ENCODE data around the gene THG1L. TPM values are rescaled to one million over a fixed set of nuclear protein-coding genes. Genes with fewer than 3 reads are reported as not detected.
"Not testable (repeated sequence)": the region's sequence is repeated elsewhere in the genome, so short reads cannot be mapped to it uniquely, and the experiment has no call there.

Gene THG1L
- total RNA-seq, 1 donor from 2014 or later = 17.8 TPM

GRCh38 chr5:157719245-157719644 lies 12.0 kb upstream of the THG1L start:
- Mint-ChIP-seq H3K9me3 (peaks cover 4% of the 10 kb centered on the region), H3K4me3 (no peak overlapping the region), H3K27me3 (ENCODE audit: low read depth) (no peaks in the 10 kb centered on the region), H3K4me1 (peaks cover 4% of the 10 kb centered on the region), H3K36me3 (no peaks in the 10 kb centered on the region), H3K27ac (no peak overlapping the region)
- TF ChIP-seq CTCF (IDR thresholded peaks at IDR 0.05; ENCODE audit: unreplicated experiment) = no peak
- DNase-seq (ENCODE audit: low spot score in 2 of 2, unreplicated experiment in 2 of 2) = no peak

GRCh38 chr5:157721159-157721558 lies 10.1 kb upstream of the THG1L start:
- Mint-ChIP-seq H3K4me3 (no peak overlapping the region), H3K4me1 (peaks cover 4% of the 10 kb centered on the region), H3K9me3 (peaks cover 12% of the 10 kb centered on the region), H3K27ac (no peak overlapping the region), H3K27me3 (ENCODE audit: low read depth) (no peaks in the 10 kb centered on the region), H3K36me3 (no peaks in the 10 kb centered on the region)
- no peak for DNase-seq (ENCODE audit: low spot score in 2 of 2, unreplicated experiment in 2 of 2)
- no peak for TF ChIP-seq CTCF (IDR thresholded peaks at IDR 0.05; ENCODE audit: unreplicated experiment)

GRCh38 chr5:157722895-157723294 lies 8.3 kb upstream of the THG1L start:
- not testable (repeated sequence) for DNase-seq (ENCODE audit: low spot score in 2 of 2, unreplicated experiment in 2 of 2); H3K4me3 Mint-ChIP-seq

GRCh38 chr5:157726607-157727006 lies 4.6 kb upstream of the THG1L start:
- H3K27ac Mint-ChIP-seq; H3K27me3 Mint-ChIP-seq (ENCODE audit: low read depth); DNase-seq (ENCODE audit: low spot score in 2 of 2, unreplicated experiment in 2 of 2); H3K4me1 Mint-ChIP-seq; H3K4me3 Mint-ChIP-seq; H3K36me3 Mint-ChIP-seq: not testable (repeated sequence)
- peaks cover 15% of the 10 kb centered on the region for H3K9me3 Mint-ChIP-seq

More at GRCh38 chr5:157722895-157723294, 8.3 kb upstream of the THG1L start:
- not testable (repeated sequence) for H3K4me1 Mint-ChIP-seq; H3K27ac Mint-ChIP-seq; H3K27me3 Mint-ChIP-seq (ENCODE audit: low read depth); H3K36me3 Mint-ChIP-seq
- H3K9me3 Mint-ChIP-seq = peaks cover 12% of the 10 kb centered on the region

- H3K4me3 Mint-ChIP-seq; H3K36me3 Mint-ChIP-seq; H3K27ac Mint-ChIP-seq; H3K27me3 Mint-ChIP-seq (ENCODE audit: low read depth); DNase-seq (ENCODE audit: low spot score in 2 of 2, unreplicated experiment in 2 of 2); H3K4me1 Mint-ChIP-seq: not testable (repeated sequence)
- H3K9me3 Mint-ChIP-seq = peaks cover 15% of the 10 kb centered on the region
Measured at GRCh38 chr5:157727858-157728257, 3.4 kb upstream of the THG1L start.

- Mint-ChIP-seq H3K36me3 (peaks cover 3% of the 10 kb centered on the region), H3K4me1 (peaks cover 8% of the 10 kb centered on the region), H3K27me3 (ENCODE audit: low read depth) (no peaks in the 10 kb centered on the region), H3K4me3 (no peak overlapping the region), H3K9me3 (peaks cover 12% of the 10 kb centered on the region), H3K27ac (no peak overlapping the region)
- no peak for DNase-seq (ENCODE audit: low spot score in 2 of 2, unreplicated experiment in 2 of 2)
- no peak for TF ChIP-seq CTCF (IDR thresholded peaks at IDR 0.05; ENCODE audit: unreplicated experiment)
Measured at GRCh38 chr5:157729858-157730257, 1.4 kb upstream of the THG1L start.

- no peak for TF ChIP-seq CTCF (IDR thresholded peaks at IDR 0.05; ENCODE audit: unreplicated experiment)
- Mint-ChIP-seq H3K27me3 (ENCODE audit: low read depth) (no peaks in the 10 kb centered on the region), H3K9me3 (peaks cover 4% of the 10 kb centered on the region), H3K4me1 (peaks cover 8% of the 10 kb centered on the region), H3K4me3 (peak overlapping the region; percentile 93), H3K36me3 (peaks cover 3% of the 10 kb centered on the region), H3K27ac (peak overlapping the region; percentile 99)
- DNase-seq (ENCODE audit: low spot score in 2 of 2, unreplicated experiment in 2 of 2) = no peak
Measured at GRCh38 chr5:157730900-157731271, 334 bp upstream of the THG1L start.

Measured in mesothelial cell of epicardium (in vitro differentiated cells).